Skin of body (tissue), 1 donor: ENCODE measurements around the gene KDM6A. TPM values are rescaled to one million over a fixed set of nuclear protein-coding genes. Genes with fewer than 3 reads are reported as not detected.

ENCODE experiments used
- total RNA-seq: library from RNA; depleted of rRNA; stranded (reverse); fragments of >200 nt; gene quantifications from one replicate; pipeline ENCODE4 v1.2.3, GENCODE V29; 2014

KDM6A gene
- total RNA-seq, 1 donor from 2014 or later = 72.0 TPM

Other genes with a start within 250 kb of the KDM6A start
- not detected for gene DUSP21, start 29.2 kb upstream of the KDM6A start, total RNA-seq